ENCODE measurements around the gene EMC8.
"Not testable (repeated sequence)": the region's sequence is repeated elsewhere in the genome, so short reads cannot be mapped to it uniquely, and the experiment has no call there.

Gene EMC8

GRCh38 chr16:85840801-85841200 lies 41.5 kb upstream of the EMC8 start:
- Histone ChIP-seq H4K5ac (ENCODE audit: low read length) (no peak overlapping the region), H3K4ac (ENCODE audit: low read depth, low read length) (no peak overlapping the region), H2BK5ac (ENCODE audit: low read length) (no peak overlapping the region), H4K8ac (ENCODE audit: low read depth, low read length) (no peak overlapping the region), H3K9ac (ENCODE audit: low read length) (no peak overlapping the region), H3K4me3 (ENCODE audit: low read length) (no peak overlapping the region), H3K4me1 (ENCODE audit: control insufficient read depth, low read depth, low read length) (no peaks in the 10 kb centered on the region), H3K27ac (ENCODE audit: low read depth, low read length) (no peak overlapping the region), H3K56ac (ENCODE audit: low read length) (no peak overlapping the region), H3K27me3 (ENCODE audit: insufficient read depth, low read length, poor library complexity) (no peaks in the 10 kb centered on the region), H3K79me1 (ENCODE audit: low read length) (no peaks in the 10 kb centered on the region), H3K18ac (ENCODE audit: low read length) (no peak overlapping the region), H3K79me2 (ENCODE audit: control insufficient read depth, insufficient read depth, low read length) (no peaks in the 10 kb centered on the region), H2AK5ac (ENCODE audit: low read length) (no peak overlapping the region), H3K23ac (ENCODE audit: low read length) (no peak overlapping the region), H3K4me2 (ENCODE audit: low read length) (no peak overlapping the region), H2BK15ac (replicated peaks; ENCODE audit: low read depth) (no peak overlapping the region), H2BK120ac (ENCODE audit: low read depth, low read length) (no peak overlapping the region), H3K36me3 (ENCODE audit: control insufficient read depth, insufficient read depth, low read length) (no peaks in the 10 kb centered on the region)
- no CpG with 5 or more reads among the region's 10 CpGs for WGBS (ENCODE audit: extremely low coverage, insufficient coverage, low lambda C conversion rate)
- no peak for DNase-seq

- H3K27me3 ChIP-seq (ENCODE audit: insufficient read depth, low read length, poor library complexity): no peaks in the 10 kb centered on the region
- no peaks in the 10 kb centered on the region for H3K4me1 ChIP-seq (ENCODE audit: control insufficient read depth, low read depth, low read length)
- no peak overlapping the region for H2AK5ac ChIP-seq (ENCODE audit: low read length)
- no peaks in the 10 kb centered on the region for H3K36me3 ChIP-seq (ENCODE audit: control insufficient read depth, insufficient read depth, low read length)
- no peak overlapping the region for H3K4me3 ChIP-seq (ENCODE audit: low read length)
- no peak overlapping the region for H4K5ac ChIP-seq (ENCODE audit: low read length)
- no peak overlapping the region for H3K9ac ChIP-seq (ENCODE audit: low read length)
- no peak overlapping the region for H3K18ac ChIP-seq (ENCODE audit: low read length)
- H2BK5ac ChIP-seq (ENCODE audit: low read length): no peak overlapping the region
- no peak overlapping the region for H2BK120ac ChIP-seq (ENCODE audit: low read depth, low read length)
- no peaks in the 10 kb centered on the region for H3K79me1 ChIP-seq (ENCODE audit: low read length)
- H3K79me2 ChIP-seq (ENCODE audit: control insufficient read depth, insufficient read depth, low read length): no peaks in the 10 kb centered on the region
- H3K27ac ChIP-seq (ENCODE audit: low read depth, low read length): no peak overlapping the region
- H3K23ac ChIP-seq (ENCODE audit: low read length): no peak overlapping the region
- no peak overlapping the region for H3K56ac ChIP-seq (ENCODE audit: low read length)
- no peak overlapping the region for H4K8ac ChIP-seq (ENCODE audit: low read depth, low read length)
- no peak overlapping the region for H3K4me2 ChIP-seq (ENCODE audit: low read length)
- DNase-seq: no peak
- WGBS (ENCODE audit: extremely low coverage, insufficient coverage, low lambda C conversion rate): no CpG with 5 or more reads among the region's 9 CpGs
- H2BK15ac ChIP-seq (replicated peaks; ENCODE audit: low read depth): no peak overlapping the region
- H3K4ac ChIP-seq (ENCODE audit: low read depth, low read length): no peak overlapping the region
Observed at GRCh38 chr16:85840395-85840794, 41.1 kb upstream of the EMC8 start.

GRCh38 chr16:85839681-85840240 lies 40.4 kb upstream of the EMC8 start:
- Histone ChIP-seq H3K18ac (ENCODE audit: low read length) (no peak overlapping the region), H3K56ac (ENCODE audit: low read length) (no peak overlapping the region), H3K27ac (ENCODE audit: low read depth, low read length) (no peak overlapping the region), H3K9ac (ENCODE audit: low read length) (no peak overlapping the region), H2BK120ac (ENCODE audit: low read depth, low read length) (no peak overlapping the region), H3K4me1 (ENCODE audit: control insufficient read depth, low read depth, low read length) (no peaks in the 10 kb centered on the region), H3K36me3 (ENCODE audit: control insufficient read depth, insufficient read depth, low read length) (no peaks in the 10 kb centered on the region), H2BK15ac (replicated peaks; ENCODE audit: low read depth) (no peak overlapping the region), H4K5ac (ENCODE audit: low read length) (no peak overlapping the region), H4K8ac (ENCODE audit: low read depth, low read length) (no peak overlapping the region), H3K79me1 (ENCODE audit: low read length) (no peaks in the 10 kb centered on the region), H3K4me3 (ENCODE audit: low read length) (no peak overlapping the region), H2AK5ac (ENCODE audit: low read length) (no peak overlapping the region), H2BK5ac (ENCODE audit: low read length) (no peak overlapping the region), H3K79me2 (ENCODE audit: control insufficient read depth, insufficient read depth, low read length) (no peaks in the 10 kb centered on the region), H3K27me3 (ENCODE audit: insufficient read depth, low read length, poor library complexity) (no peaks in the 10 kb centered on the region), H3K4me2 (ENCODE audit: low read length) (no peak overlapping the region), H3K23ac (ENCODE audit: low read length) (no peak overlapping the region), H3K4ac (ENCODE audit: low read depth, low read length) (no peak overlapping the region)
- no peak for DNase-seq
- no CpG with 5 or more reads among the region's 24 CpGs for WGBS (ENCODE audit: extremely low coverage, insufficient coverage, low lambda C conversion rate)

GRCh38 chr16:85838876-85839585 lies 39.7 kb upstream of the EMC8 start:
- Histone ChIP-seq H2BK5ac (ENCODE audit: low read length) (no peak overlapping the region), H2BK15ac (replicated peaks; ENCODE audit: low read depth) (no peak overlapping the region), H3K4me2 (ENCODE audit: low read length) (no peak overlapping the region), H4K8ac (ENCODE audit: low read depth, low read length) (no peak overlapping the region), H3K4ac (ENCODE audit: low read depth, low read length) (no peak overlapping the region), H2AK5ac (ENCODE audit: low read length) (no peak overlapping the region), H3K18ac (ENCODE audit: low read length) (no peak overlapping the region), H3K56ac (ENCODE audit: low read length) (no peak overlapping the region), H3K4me3 (ENCODE audit: low read length) (no peak overlapping the region), H3K79me2 (ENCODE audit: control insufficient read depth, insufficient read depth, low read length) (no peaks in the 10 kb centered on the region), H3K9ac (ENCODE audit: low read length) (no peak overlapping the region), H3K36me3 (ENCODE audit: control insufficient read depth, insufficient read depth, low read length) (no peaks in the 10 kb centered on the region), H3K4me1 (ENCODE audit: control insufficient read depth, low read depth, low read length) (no peaks in the 10 kb centered on the region), H2BK120ac (ENCODE audit: low read depth, low read length) (no peak overlapping the region), H3K23ac (ENCODE audit: low read length) (no peak overlapping the region), H4K5ac (ENCODE audit: low read length) (no peak overlapping the region), H3K79me1 (ENCODE audit: low read length) (no peaks in the 10 kb centered on the region), H3K27ac (ENCODE audit: low read depth, low read length) (no peak overlapping the region), H3K27me3 (ENCODE audit: insufficient read depth, low read length, poor library complexity) (no peaks in the 10 kb centered on the region)
- no CpG with 5 or more reads among the region's 21 CpGs for WGBS (ENCODE audit: extremely low coverage, insufficient coverage, low lambda C conversion rate)
- no peak for DNase-seq

GRCh38 chr16:85838381-85838780 lies 39.0 kb upstream of the EMC8 start:
- Histone ChIP-seq H4K8ac (ENCODE audit: low read depth, low read length) (no peak overlapping the region), H3K27me3 (ENCODE audit: insufficient read depth, low read length, poor library complexity) (no peaks in the 10 kb centered on the region), H3K4me2 (ENCODE audit: low read length) (no peak overlapping the region), H3K79me2 (ENCODE audit: control insufficient read depth, insufficient read depth, low read length) (no peaks in the 10 kb centered on the region), H3K4me1 (ENCODE audit: control insufficient read depth, low read depth, low read length) (no peaks in the 10 kb centered on the region), H2BK120ac (ENCODE audit: low read depth, low read length) (no peak overlapping the region), H3K79me1 (ENCODE audit: low read length) (no peaks in the 10 kb centered on the region), H2BK5ac (ENCODE audit: low read length) (no peak overlapping the region), H3K23ac (ENCODE audit: low read length) (no peak overlapping the region), H2BK15ac (replicated peaks; ENCODE audit: low read depth) (no peak overlapping the region), H4K5ac (ENCODE audit: low read length) (no peak overlapping the region), H3K27ac (ENCODE audit: low read depth, low read length) (no peak overlapping the region), H2AK5ac (ENCODE audit: low read length) (no peak overlapping the region), H3K56ac (ENCODE audit: low read length) (no peak overlapping the region), H3K9ac (ENCODE audit: low read length) (no peak overlapping the region), H3K4ac (ENCODE audit: low read depth, low read length) (no peak overlapping the region), H3K4me3 (ENCODE audit: low read length) (no peak overlapping the region), H3K36me3 (ENCODE audit: control insufficient read depth, insufficient read depth, low read length) (no peaks in the 10 kb centered on the region), H3K18ac (ENCODE audit: low read length) (no peak overlapping the region)
- WGBS (ENCODE audit: extremely low coverage, insufficient coverage, low lambda C conversion rate): no CpG with 5 or more reads among the region's 11 CpGs
- no peak for DNase-seq

GRCh38 chr16:85837654-85838053 lies 38.3 kb upstream of the EMC8 start:
- H3K27ac ChIP-seq (ENCODE audit: low read depth, low read length); H3K56ac ChIP-seq (ENCODE audit: low read length); H3K79me2 ChIP-seq (ENCODE audit: control insufficient read depth, insufficient read depth, low read length); H3K9ac ChIP-seq (ENCODE audit: low read length); H3K18ac ChIP-seq (ENCODE audit: low read length); H2AK5ac ChIP-seq (ENCODE audit: low read length); H2BK15ac ChIP-seq (replicated peaks; ENCODE audit: low read depth); H3K4me2 ChIP-seq (ENCODE audit: low read length); DNase-seq; H3K36me3 ChIP-seq (ENCODE audit: control insufficient read depth, insufficient read depth, low read length); H2BK120ac ChIP-seq (ENCODE audit: low read depth, low read length); H3K23ac ChIP-seq (ENCODE audit: low read length); H3K79me1 ChIP-seq (ENCODE audit: low read length); H4K5ac ChIP-seq (ENCODE audit: low read length); H3K27me3 ChIP-seq (ENCODE audit: insufficient read depth, low read length, poor library complexity); H4K8ac ChIP-seq (ENCODE audit: low read depth, low read length); H2BK5ac ChIP-seq (ENCODE audit: low read length); H3K4me3 ChIP-seq (ENCODE audit: low read length); H3K4ac ChIP-seq (ENCODE audit: low read depth, low read length); H3K4me1 ChIP-seq (ENCODE audit: control insufficient read depth, low read depth, low read length): not testable (repeated sequence)
- no CpG with 5 or more reads among the region's 4 CpGs for WGBS (ENCODE audit: extremely low coverage, insufficient coverage, low lambda C conversion rate)

Measured in mesendoderm (in vitro differentiated cells).